IMR-90 (cell line): ENCODE measurements around the gene ISG15. TPM values are rescaled to one million over a fixed set of nuclear protein-coding genes. Genes with fewer than 3 reads are reported as not detected.

Experiments used
- ATAC-seq: fragments of 200-7000 bp; cut with Tn5 transposase; 2 replicates; pipeline ENCODE4 v1.9.1; 2020; ENCODE audit warnings: low read depth, mild to moderate bottlenecking, moderate library complexity
- BruUV-seq: library from RNA; stranded (reverse); fragments of 400-500 nt; replicated peaks from 2 replicates; lab custom pipeline; 2021; lab: Mats Ljungman, UMichigan
- CTCF ChIA-PET: fragments of 300-600 bp; formaldehyde crosslinking; extraction: SDS; loops from one replicate; lab custom pipeline; 2021; ENCODE audit warnings: antibody characterized with exemption; lab: Yijun Ruan, JAX
- POLR2A ChIA-PET: fragments of 300-600 bp; sonication (Branson Sonifier 250); formaldehyde crosslinking; loops from one replicate; lab custom pipeline; 2022; ENCODE audit warnings: antibody characterized with exemption; ENCODE audit not compliant: unreplicated experiment; lab: Charles Lee
- DNase-seq: peaks from one replicate; pipeline ENCODE4 v3.0.0; 2013
- H2AFZ ChIP-seq: replicated peaks from 2 replicates; pipeline ENCODE3; 2013; ENCODE audit warnings: low read length, mild to moderate bottlenecking; ENCODE audit not compliant: poor library complexity
- H2AK5ac ChIP-seq: 2 replicates; pipeline ENCODE4 v1.6.1; 2013; ENCODE audit warnings: low read depth, low read length, inconsistent platforms
- H2AK9ac ChIP-seq: replicated peaks from 2 replicates; pipeline ENCODE3; 2013; ENCODE audit warnings: mild to moderate bottlenecking, low read depth, low read length, moderate library complexity; ENCODE audit not compliant: poor library complexity
- H2BK120ac ChIP-seq: 2 replicates; pipeline ENCODE4 v1.6.1; 2013; ENCODE audit warnings: low read depth, low read length, inconsistent platforms
- H2BK15ac ChIP-seq: 3 replicates; pipeline ENCODE4 v1.6.1; 2013; ENCODE audit warnings: low read depth, low read length, inconsistent platforms
- H2BK20ac ChIP-seq: 2 replicates; pipeline ENCODE4 v1.6.1; 2013; ENCODE audit warnings: low read depth, mild to moderate bottlenecking, inconsistent platforms, low read length, moderate library complexity
- H2BK5ac ChIP-seq: 2 replicates; pipeline ENCODE4 v1.6.1; 2013; ENCODE audit warnings: mild to moderate bottlenecking, low read depth, low read length, inconsistent platforms; ENCODE audit not compliant: poor library complexity, severe bottlenecking
- H3K14ac ChIP-seq: replicated peaks from 2 replicates; pipeline ENCODE4 v1.6.1; 2013; ENCODE audit warnings: low read depth, low read length, inconsistent platforms
- H3K18ac ChIP-seq: 2 replicates; pipeline ENCODE4 v1.6.1; 2013; ENCODE audit warnings: low read depth, low read length, control low read depth
- H3K23ac ChIP-seq: 2 replicates; pipeline ENCODE4 v1.6.1; 2013; ENCODE audit warnings: low read depth, low read length, inconsistent platforms
- H3K27ac ChIP-seq: 2 replicates; pipeline ENCODE4 v1.5.1; 2013; ENCODE audit warnings: mild to moderate bottlenecking, control low read depth, low read length; ENCODE audit not compliant: insufficient read depth
- H3K27me3 ChIP-seq: 2 replicates; pipeline ENCODE4 v1.6.1; 2013; ENCODE audit warnings: low read length; ENCODE audit not compliant: control insufficient read depth, insufficient read depth
- H3K36me3 ChIP-seq: 2 replicates; pipeline ENCODE4 v1.6.1; 2013; ENCODE audit warnings: low read length, mixed read lengths; ENCODE audit not compliant: control insufficient read depth, insufficient read depth
- H3K4ac ChIP-seq: 2 replicates; pipeline ENCODE4 v1.6.1; 2013; ENCODE audit warnings: low read depth, low read length, inconsistent platforms
- H3K4me1 ChIP-seq: 2 replicates; pipeline ENCODE4 v1.6.1; 2013; ENCODE audit warnings: low read length, mixed read lengths; ENCODE audit not compliant: control insufficient read depth, insufficient read depth
- H3K4me2 ChIP-seq: 2 replicates; pipeline ENCODE4 v1.6.1; 2013; ENCODE audit warnings: low read depth, mild to moderate bottlenecking, control low read depth, low read length, moderate library complexity
- H3K4me3 ChIP-seq: 2 replicates; pipeline ENCODE4 v1.5.1; 2013; ENCODE audit warnings: low read depth, mild to moderate bottlenecking, control low read depth, low read length, moderate library complexity; ENCODE audit not compliant: insufficient read depth
- H3K56ac ChIP-seq: 2 replicates; pipeline ENCODE4 v1.6.1; 2013; ENCODE audit warnings: low read length, inconsistent platforms; ENCODE audit not compliant: insufficient read depth; ENCODE audit errors: extremely low read depth
- H3K79me1 ChIP-seq, 2 experiments: 2 replicates each; pipeline ENCODE4 v1.6.1; 2013; ENCODE audit warnings: low read length in 2 of 2, inconsistent platforms in 1 of 2, low read depth in 1 of 2
- H3K9ac ChIP-seq: 2 replicates; pipeline ENCODE4 v1.6.1; 2013; ENCODE audit warnings: low read depth, low read length, control low read depth
- H3K9me1 ChIP-seq: 2 replicates; pipeline ENCODE4 v1.6.1; 2013; ENCODE audit warnings: low read length, inconsistent platforms; ENCODE audit not compliant: insufficient read depth
- H3K9me3 ChIP-seq: 2 replicates; pipeline ENCODE4 v1.6.1; 2013; ENCODE audit warnings: low read length; ENCODE audit not compliant: control insufficient read depth, insufficient read depth
- H4K20me1 ChIP-seq: 2 replicates; pipeline ENCODE4 v1.6.1; 2013; ENCODE audit warnings: low read length, inconsistent platforms; ENCODE audit not compliant: insufficient read depth
- H4K5ac ChIP-seq: 2 replicates; pipeline ENCODE4 v1.6.1; 2013; ENCODE audit warnings: mild to moderate bottlenecking, low read depth, low read length, control low read depth
- H4K8ac ChIP-seq, 2 experiments: 2 replicates each; pipeline ENCODE4 v1.6.1; 2013; ENCODE audit warnings: low read depth in 2 of 2, low read length in 2 of 2, control low read depth in 1 of 2, inconsistent platforms in 1 of 2
- H4K91ac ChIP-seq: 2 replicates; pipeline ENCODE4 v1.6.1; 2013; ENCODE audit warnings: low read depth, low read length, inconsistent platforms; ENCODE audit not compliant: insufficient read depth
- CHD1 ChIP-seq: IDR thresholded peaks from 2 replicates; pipeline ENCODE4 v1.6.1; 2012; ENCODE audit warnings: low read depth, low read length, improper control_type of control experiment
- MAZ ChIP-seq: IDR thresholded peaks from 2 replicates; pipeline ENCODE4 v1.6.1; 2012; ENCODE audit warnings: low read depth, mild to moderate bottlenecking, low read length, improper control_type of control experiment, moderate library complexity, borderline replicate concordance
- RCOR1 ChIP-seq: IDR thresholded peaks from 2 replicates; pipeline ENCODE4 v1.6.1; 2012; ENCODE audit warnings: mild to moderate bottlenecking, low read length, improper control_type of control experiment; ENCODE audit not compliant: insufficient replicate concordance
- WGBS, 2 experiments: methylation state at CpG; one replicate each; pipeline versions ENCODE4 v1.1.5 to v1.1.7; 2013; ENCODE audit warnings: missing lambda C conversion rate in 2 of 2; ENCODE audit not compliant: insufficient read length in 1 of 2; ENCODE audit errors: extremely low coverage in 2 of 2; 5-methylcytosine and 5-hydroxymethylcytosine counted together
- dilution Hi-C: fragments of 300-500 bp; cut with HindIII; formaldehyde crosslinking; loops from one replicate; pipeline ENCODE4 v1.14.3; 2018; ENCODE audit warnings: low sequenced_read_pairs; ENCODE audit not compliant: unreplicated experiment
- in situ Hi-C: fragments of 300-500 bp; cut with MboI; formaldehyde crosslinking; loops from 3 replicates; pipeline ENCODE4 v1.14.3; 2019; ENCODE audit warnings: low sequenced_read_pairs, inconsistent platforms, mixed read lengths
- intact Hi-C: fragments of 100-400 bp; cut with micrococcal nuclease; formaldehyde crosslinking; loops from 2 replicates; pipeline ENCODE4 v1.10.0; 2022
- polyA plus RNA-seq, 3 experiments: library from polyadenylated mRNA; depleted of rRNA; stranded (reverse); fragments of >200 nt; gene quantifications; 2 replicates each; pipeline ENCODE4 v1.2.3, GENCODE V29; 2012; ENCODE audit warnings: low replicate concordance in 1 of 3
- total RNA-seq: library from RNA; depleted of rRNA; stranded (reverse); fragments of >200 nt; gene quantifications from 2 replicates; pipeline ENCODE4 v1.2.3, GENCODE V29; 2012
- TF ChIP-seq, protein P1 (sequence below): fragments of 150-350 bp; IDR thresholded peaks from 2 replicates; pipeline ENCODE4 v1.6.1; 2017; ENCODE audit warnings: mild to moderate bottlenecking, antibody characterized with exemption, low read length, low read depth

The ISG15 gene
- total and polyA plus RNA-seq, 2 of the 4 experiments (the other 2 are of a cell fraction), result 99.1 to 105 TPM

DNA sequence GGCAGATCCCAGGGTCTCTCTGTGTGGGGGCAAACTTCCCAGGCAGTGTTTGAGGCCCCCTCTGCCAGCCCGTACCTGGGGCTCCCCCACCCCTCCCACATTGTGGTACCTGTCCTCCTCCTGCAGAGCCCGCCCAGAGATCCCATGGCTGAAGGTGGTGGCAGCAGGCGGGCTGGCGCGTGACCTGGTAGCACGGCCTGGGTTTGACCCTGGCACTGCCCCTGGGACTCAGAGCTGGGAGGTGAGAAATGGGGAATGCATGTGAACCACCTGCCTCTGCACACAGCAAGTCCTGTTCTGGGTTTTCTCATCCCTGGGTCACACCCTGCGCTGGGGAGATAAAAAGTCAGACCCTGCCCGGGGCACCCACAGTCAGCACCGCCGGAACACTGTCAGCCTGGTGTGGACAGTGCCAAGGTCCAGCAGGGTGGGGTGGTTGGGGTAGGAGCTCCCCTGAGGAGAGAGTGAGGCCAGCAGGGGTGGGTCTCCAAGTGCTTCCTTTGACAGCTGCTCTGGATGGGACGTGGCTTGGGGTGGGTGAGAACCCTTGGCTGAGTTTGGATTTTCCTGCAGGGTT lies 18.4 kb downstream of the ISG15 start:
- Histone ChIP-seq H2BK20ac (no peak overlapping the region), H3K9me3 (no peaks in the 10 kb centered on the region), H2BK5ac (no peak overlapping the region), H3K18ac (no peak overlapping the region), H3K9ac (no peak overlapping the region), H3K23ac (no peak overlapping the region), H2AK5ac (no peak overlapping the region), H3K4me3 (no peak overlapping the region), H4K5ac (no peak overlapping the region), H3K4ac (no peak overlapping the region), H3K4me1 (peaks cover 5% of the 10 kb centered on the region; the same call in 1 of the 2 replicates), H4K91ac (no peak overlapping the region), H4K20me1 (peaks cover 66% of the 10 kb centered on the region), H3K14ac (no peak overlapping the region), H3K27ac (no peak overlapping the region), H2BK15ac (no peak overlapping the region), H3K79me1 (peaks cover 15 to 48% of the 10 kb centered on the region in 2 experiments), H3K4me2 (no peak overlapping the region), H3K27me3 (no peaks in the 10 kb centered on the region), H4K8ac (no peak overlapping the region), H3K56ac (no peak overlapping the region), H3K9me1 (no peaks in the 10 kb centered on the region), H3K36me3 (peaks cover 16% of the 10 kb centered on the region), H2AFZ (no peak overlapping the region), H2BK120ac (no peak overlapping the region), H2AK9ac (no peak overlapping the region)
- CTCF ChIA-PET, result no interaction called here
- WGBS, 2 experiments, result 81% methylated on average over 5 of the region's 11 CpGs; no CpG with 5 or more reads in 1 of the 2 experiments
- no peak for DNase-seq
- no TSS peak for BruUV-seq
- TF ChIP-seq RCOR1, result no peak
- TF ChIP-seq CHD1, result no peak
- TF ChIP-seq, protein P1, sequence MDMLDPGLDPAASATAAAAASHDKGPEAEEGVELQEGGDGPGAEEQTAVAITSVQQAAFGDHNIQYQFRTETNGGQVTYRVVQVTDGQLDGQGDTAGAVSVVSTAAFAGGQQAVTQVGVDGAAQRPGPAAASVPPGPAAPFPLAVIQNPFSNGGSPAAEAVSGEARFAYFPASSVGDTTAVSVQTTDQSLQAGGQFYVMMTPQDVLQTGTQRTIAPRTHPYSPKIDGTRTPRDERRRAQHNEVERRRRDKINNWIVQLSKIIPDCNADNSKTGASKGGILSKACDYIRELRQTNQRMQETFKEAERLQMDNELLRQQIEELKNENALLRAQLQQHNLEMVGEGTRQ, result no peak
- no peak for TF ChIP-seq MAZ
- ATAC-seq, result no peak
- dilution Hi-C loops, result no loop called here
- intact Hi-C loops, result loop anchor here (5.0 kb wide), 1 partner anchor 86 kb away; the partner anchor contains the start of gene C1orf159
- in situ Hi-C loops, result no loop called here
- POLR2A ChIA-PET, result interaction anchor here (0.6 kb wide), 1 partner anchor 32 kb away, joined by 3 read pairs; the partner anchor contains the start of gene HES4
